OCI-LY7 (cell line): ENCODE measurements around the gene EDNRA. TPM values are rescaled to one million over a fixed set of nuclear protein-coding genes. Genes with fewer than 3 reads are reported as not detected.

ENCODE experiments used
- BruUV-seq: library from RNA; stranded (reverse); fragments of 400-500 nt; replicated peaks from 2 replicates; lab custom pipeline; 2021; lab: Mats Ljungman, UMichigan
- CTCF ChIA-PET: fragments of 300-600 bp; sonication (Branson Sonifier 250); formaldehyde crosslinking; loops from one replicate; lab custom pipeline; 2022; ENCODE audit warnings: antibody characterized with exemption; ENCODE audit not compliant: unreplicated experiment; lab: Charles Lee
- POLR2A ChIA-PET: fragments of 300-600 bp; sonication (Branson Sonifier 250); formaldehyde crosslinking; loops from one replicate; lab custom pipeline; 2022; ENCODE audit warnings: antibody characterized with exemption; lab: Charles Lee
- DNase-seq: peaks from one replicate; pipeline ENCODE4 v3.0.0-alpha.2; 2015; ENCODE audit warnings: low spot score
- H2AFZ ChIP-seq: fragments of 200-600 bp; sonication (generic), shearing (Covaris generic); 2 replicates; pipeline ENCODE4 v1.6.1; 2014; ENCODE audit warnings: mild to moderate bottlenecking, antibody characterized with exemption, low read length, moderate library complexity
- H3K27ac ChIP-seq: fragments of 200-600 bp; sonication (generic); 2 replicates; pipeline ENCODE4 v1.5.1; 2014; ENCODE audit warnings: mixed run types, low read depth, mild to moderate bottlenecking, moderate library complexity, low read length, inconsistent platforms; ENCODE audit not compliant: poor library complexity, severe bottlenecking
- H3K36me3 ChIP-seq: fragments of 200-600 bp; sonication (generic); 2 replicates; pipeline ENCODE4 v1.6.1; 2014; ENCODE audit warnings: mild to moderate bottlenecking, antibody characterized with exemption, low read length, moderate library complexity, mixed read lengths; ENCODE audit not compliant: insufficient read depth
- H3K4me1 ChIP-seq: fragments of 200-600 bp; sonication (generic); 2 replicates; pipeline ENCODE4 v1.5.1; 2014; ENCODE audit warnings: mild to moderate bottlenecking, low read length; ENCODE audit not compliant: insufficient read depth, poor library complexity, severe bottlenecking
- H3K4me2 ChIP-seq: fragments of 200-600 bp; sonication (generic); 2 replicates; pipeline ENCODE4 v1.6.1; 2014; ENCODE audit warnings: mild to moderate bottlenecking, low read length
- H3K4me3 ChIP-seq: fragments of 200-600 bp; sonication (generic); 2 replicates; pipeline ENCODE4 v1.5.1; 2014; ENCODE audit warnings: mild to moderate bottlenecking, low read depth, low read length; ENCODE audit not compliant: poor library complexity, severe bottlenecking
- H3K79me2 ChIP-seq: fragments of 200-600 bp; sonication (generic); 2 replicates; pipeline ENCODE4 v1.6.1; 2016; ENCODE audit warnings: low read depth, mild to moderate bottlenecking, low read length, moderate library complexity, mixed read lengths; ENCODE audit not compliant: insufficient read depth
- H3K9me2 ChIP-seq: fragments of 200-600 bp; sonication (generic); 2 replicates; pipeline ENCODE4 v1.6.1; 2016; ENCODE audit warnings: mild to moderate bottlenecking, low read length, mixed read lengths; ENCODE audit not compliant: insufficient read depth
- H3K9me3 ChIP-seq: fragments of 200-600 bp; sonication (generic); 2 replicates; pipeline ENCODE4 v1.6.1; 2014; ENCODE audit warnings: mild to moderate bottlenecking, mixed run types, low read length, mixed read lengths
- H4K20me1 ChIP-seq: fragments of 200-600 bp; sonication (generic); 2 replicates; pipeline ENCODE4 v1.6.1; 2014; ENCODE audit warnings: mild to moderate bottlenecking, antibody characterized with exemption, low read length, moderate library complexity, mixed read lengths; ENCODE audit not compliant: insufficient read depth
- CTCF ChIP-seq: fragments of 200-600 bp; sonication (generic); conservative IDR thresholded peaks from 2 replicates; pipeline ENCODE4 v1.5.1; 2014; ENCODE audit warnings: mild to moderate bottlenecking, antibody characterized with exemption, low read length, moderate library complexity, mixed read lengths
- EZH2phosphoT487 ChIP-seq: fragments of 200-600 bp; sonication (generic); IDR thresholded peaks from 2 replicates; pipeline ENCODE4 v1.6.1; 2018; ENCODE audit warnings: low read depth, borderline replicate concordance, mild to moderate bottlenecking, mixed run types, antibody characterized with exemption, low read length, moderate library complexity, mixed read lengths
- intact Hi-C: fragments of 100-400 bp; cut with micrococcal nuclease; formaldehyde crosslinking; loops from one replicate; pipeline ENCODE4 v1.10.0; 2022; ENCODE audit not compliant: unreplicated experiment
- total RNA-seq, 2 experiments: library from RNA; depleted of rRNA in 1 of 2; stranded (reverse); fragments of >200 nt in 1 of 2; shearing (Covaris generic) in 1 of 2; gene quantifications; 2 replicates each; pipeline ENCODE4 v1.2.3, GENCODE V29; 2014 to 2022

EDNRA gene
- total RNA-seq, 2 experiments from 2014 or later = not detected

GRCh38 chr4:147513952-147514351 lies 33.1 kb downstream of the EDNRA start:
- no TSS peak for BruUV-seq
- no peaks in the 10 kb centered on the region for H4K20me1 ChIP-seq
- H3K4me3 ChIP-seq = no peak overlapping the region
- no peaks in the 10 kb centered on the region for H3K36me3 ChIP-seq
- H3K4me1 ChIP-seq = no peaks in the 10 kb centered on the region
- intact Hi-C loops = no loop called here
- DNase-seq = no peak
- CTCF ChIA-PET = no interaction called here
- POLR2A ChIA-PET = no interaction called here
- H3K9me2 ChIP-seq = no peaks in the 10 kb centered on the region
- H3K27ac ChIP-seq = no peak overlapping the region
- no peak overlapping the region for H3K4me2 ChIP-seq
- no peaks in the 10 kb centered on the region for H3K79me2 ChIP-seq
- TF ChIP-seq EZH2phosphoT487 (no peak), CTCF (no peak)
- no peaks in the 10 kb centered on the region for H3K9me3 ChIP-seq
- no peak overlapping the region for H2AFZ ChIP-seq

GRCh38 chr4:147515220-147515936 lies 34.5 kb downstream of the EDNRA start:
- no peaks in the 10 kb centered on the region for H4K20me1 ChIP-seq
- no peaks in the 10 kb centered on the region for H3K9me3 ChIP-seq
- H3K4me1 ChIP-seq = no peaks in the 10 kb centered on the region
- H3K4me3 ChIP-seq = no peak overlapping the region
- ChIA-PET POLR2A (no interaction called here), CTCF (no interaction called here)
- BruUV-seq = no TSS peak
- intact Hi-C loops = loop anchor here (5.0 kb wide), 1 partner anchor 352 kb away; no protein-coding TSS in a partner anchor
- no peak overlapping the region for H3K27ac ChIP-seq
- no peaks in the 10 kb centered on the region for H3K79me2 ChIP-seq
- no peak for TF ChIP-seq CTCF
- no peak for TF ChIP-seq EZH2phosphoT487
- no peaks in the 10 kb centered on the region for H3K9me2 ChIP-seq
- no peak overlapping the region for H2AFZ ChIP-seq
- no peaks in the 10 kb centered on the region for H3K36me3 ChIP-seq
- no peak for DNase-seq
- H3K4me2 ChIP-seq = no peak overlapping the region

- no peaks in the 10 kb centered on the region for H4K20me1 ChIP-seq
- H2AFZ ChIP-seq = no peak overlapping the region
- CTCF ChIA-PET = no interaction called here
- H3K27ac ChIP-seq = no peak overlapping the region
- DNase-seq = no peak
- no peaks in the 10 kb centered on the region for H3K9me2 ChIP-seq
- intact Hi-C loops = loop anchor here (5.0 kb wide), 1 partner anchor 351 kb away; no protein-coding TSS in a partner anchor
- H3K9me3 ChIP-seq = no peaks in the 10 kb centered on the region
- no peaks in the 10 kb centered on the region for H3K4me1 ChIP-seq
- TF ChIP-seq EZH2phosphoT487 (no peak), CTCF (no peak)
- H3K79me2 ChIP-seq = no peaks in the 10 kb centered on the region
- POLR2A ChIA-PET = no interaction called here
- H3K4me2 ChIP-seq = no peak overlapping the region
- no peaks in the 10 kb centered on the region for H3K36me3 ChIP-seq
- no peak overlapping the region for H3K4me3 ChIP-seq
- BruUV-seq = no TSS peak
These were observed 35.2 kb downstream of the EDNRA start for GRCh38 chr4:147516133-147516532.
